HPDE6-E6E7 (cell line): ENCODE data around the gene KRTAP2-1.
"Not testable (repeated sequence)": the region's sequence is repeated elsewhere in the genome, so short reads cannot be mapped to it uniquely, and the experiment has no call there.

ENCODE experiments used
- DNase-seq: peaks from one replicate; pipeline ENCODE4 v3.0.0; 2011; ENCODE audit warnings: missing footprints; ENCODE audit errors: extremely low spot score

KRTAP2-1 gene

DNA sequence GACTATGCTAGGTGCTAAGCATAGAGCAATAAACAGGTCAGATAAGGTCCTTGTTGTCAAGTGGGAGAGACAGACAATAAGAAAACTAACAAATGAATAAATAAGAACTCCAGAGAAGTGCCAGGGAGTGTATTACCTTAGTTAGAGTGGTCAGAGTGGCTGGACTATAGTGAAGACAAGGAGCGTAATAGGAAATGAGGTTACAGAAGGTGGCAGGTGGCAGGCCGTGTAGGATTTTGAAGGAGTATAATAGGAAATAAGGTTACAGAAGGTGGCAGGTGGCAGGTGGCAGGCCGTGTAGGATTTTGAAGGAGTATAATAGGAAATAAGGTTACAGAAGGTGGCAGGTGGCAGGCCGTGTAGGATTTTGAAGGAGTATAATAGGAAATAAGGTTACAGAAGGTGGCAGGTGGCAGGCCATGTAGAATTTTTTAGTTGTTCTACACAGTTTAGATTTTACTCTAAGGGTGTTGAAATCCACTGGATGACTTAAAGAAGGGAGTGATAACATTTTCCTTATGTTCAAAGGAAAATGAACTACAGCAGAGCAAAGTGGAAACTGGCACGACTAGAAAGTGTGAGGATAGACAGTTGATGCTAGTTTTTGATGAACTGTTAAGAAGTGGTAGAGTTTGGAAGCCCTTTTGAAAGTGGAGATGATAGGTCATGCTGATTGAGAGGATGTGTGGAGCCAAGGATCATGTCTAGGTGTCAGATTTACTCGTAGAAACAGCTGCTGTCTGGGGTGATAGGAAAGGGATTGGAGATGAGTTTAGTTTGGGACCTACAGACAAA, 34.6 kb downstream of the KRTAP2-1 start:
- DNase-seq = no peak

DNA sequence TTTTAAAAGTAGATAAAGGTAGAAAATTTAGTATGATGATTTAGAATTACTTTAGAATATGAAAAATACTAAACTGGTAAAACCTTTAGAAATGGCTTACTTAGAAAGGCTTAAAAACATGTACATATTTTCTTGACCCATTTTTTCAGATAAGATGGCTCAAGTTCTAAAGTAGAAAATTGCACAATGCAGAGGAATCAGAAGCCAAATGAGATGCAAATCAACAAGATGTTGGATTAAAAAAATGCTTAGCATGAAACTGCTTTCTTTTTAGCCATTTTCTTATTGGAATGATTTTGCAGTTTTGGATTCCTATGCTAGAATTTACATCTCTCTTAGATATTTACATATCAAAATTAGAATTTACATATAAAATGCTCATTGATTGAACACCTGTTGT, 36.7 kb downstream of the KRTAP2-1 start:
- DNase-seq = no peak

DNA sequence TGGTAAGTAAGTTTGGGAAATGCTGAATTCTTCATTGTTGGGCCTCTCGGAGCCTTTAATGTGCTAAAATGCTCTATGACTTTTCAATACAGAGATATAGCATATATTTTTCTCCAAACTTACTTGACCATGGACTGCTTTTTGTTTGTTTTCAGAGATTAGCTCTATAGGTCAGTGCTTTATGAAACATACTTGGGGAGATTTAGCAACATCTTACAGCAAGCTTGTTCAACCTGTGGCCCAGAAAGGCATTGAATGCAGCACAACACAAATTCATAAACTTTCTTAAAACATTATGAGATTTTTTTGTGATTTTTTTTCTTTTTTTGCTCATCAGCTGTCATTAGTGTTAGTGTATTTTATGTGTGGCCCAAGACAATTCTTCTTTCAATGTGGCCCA, 37.2 kb downstream of the KRTAP2-1 start:
- DNase-seq = no peak

DNA sequence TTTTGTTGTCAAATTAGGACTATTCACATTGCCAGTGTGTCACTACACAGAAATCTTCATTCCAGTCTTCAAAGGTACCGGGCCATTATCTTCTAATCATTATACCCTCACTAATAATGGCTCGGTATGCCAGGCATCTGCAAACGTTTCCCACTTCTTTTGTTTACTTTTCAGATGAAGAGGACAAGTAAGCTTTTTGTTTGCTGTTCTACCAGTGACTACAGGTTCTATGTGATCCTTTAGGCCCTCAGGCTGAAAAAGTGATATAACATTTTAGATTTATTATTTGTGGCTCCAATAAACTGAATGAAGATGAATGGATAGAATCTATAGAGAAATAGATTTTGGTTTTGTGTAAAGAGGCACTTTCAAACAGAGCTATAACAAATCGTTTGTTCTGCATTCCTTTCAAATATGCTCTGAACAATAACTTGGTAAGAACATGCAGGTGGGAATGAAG, 37.8 kb downstream of the KRTAP2-1 start:
- DNase-seq = no peak

DNA sequence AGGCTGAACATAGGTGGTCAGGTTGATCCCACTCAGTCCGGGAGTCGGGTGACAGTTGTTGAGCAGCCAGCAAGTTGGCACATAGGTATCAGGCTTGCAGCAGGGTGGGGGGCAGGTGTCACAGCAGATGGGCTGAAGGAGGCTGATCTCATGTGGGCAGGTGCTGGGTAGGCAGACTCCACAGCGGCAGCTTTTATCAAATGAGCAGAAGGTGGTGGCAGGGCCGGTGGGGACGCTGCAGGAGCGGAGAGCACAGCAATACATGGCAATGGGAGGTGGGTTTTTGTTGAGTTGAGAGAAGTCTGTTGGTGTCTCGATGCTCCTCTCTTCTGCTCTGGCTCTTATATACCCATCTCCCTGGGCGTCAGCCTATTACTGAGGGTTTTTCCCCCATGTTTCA, 38.3 kb downstream of the KRTAP2-1 start, which contains the start of gene KRTAP3-1:
Gene KRTAP3-1 (minus strand): TSS at position 318 of the 400 bp plus-strand sequence. CDS start 54 bp downstream, at position 264.
- no peak for DNase-seq

DNA sequence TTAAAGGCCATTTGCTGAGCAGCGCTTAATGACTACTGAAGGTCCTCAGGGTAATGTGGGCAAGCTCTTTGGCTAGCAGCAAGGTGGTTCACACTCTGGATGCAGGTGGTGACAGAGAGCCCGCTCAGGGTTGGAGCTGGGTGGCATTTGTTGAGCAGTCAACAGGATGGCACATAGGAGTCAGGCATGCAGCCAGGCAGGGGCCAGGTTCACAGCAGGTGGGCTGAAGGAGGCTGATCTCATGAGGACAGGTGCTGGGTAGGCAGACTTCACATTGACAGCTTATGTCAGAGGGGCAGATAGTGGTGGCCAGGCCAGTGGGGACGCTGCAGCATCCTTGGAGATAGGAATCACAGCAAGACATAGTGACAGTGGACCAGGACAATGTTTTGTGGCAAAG, 42.7 kb downstream of the KRTAP2-1 start:
- no peak for DNase-seq

DNA sequence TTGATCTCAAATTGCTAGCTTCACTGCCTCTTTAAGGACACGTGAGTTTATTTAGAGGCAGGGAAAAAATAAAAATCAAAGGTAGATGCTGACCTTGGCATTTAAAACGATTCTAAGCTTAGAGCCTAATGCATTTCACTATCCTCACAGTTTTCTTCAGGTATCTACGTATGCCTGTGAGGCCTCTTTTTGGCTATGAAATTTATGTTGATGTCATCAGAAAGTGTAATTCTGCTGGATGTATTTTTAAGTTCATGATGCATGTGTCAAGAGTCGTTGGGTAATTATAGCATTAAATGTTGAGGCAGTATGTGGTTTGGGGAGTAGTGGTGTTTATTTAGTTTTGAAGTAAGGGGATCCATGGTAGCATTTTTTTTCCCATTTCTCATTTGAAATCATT, 43.2 kb downstream of the KRTAP2-1 start:
- no peak for DNase-seq

DNA sequence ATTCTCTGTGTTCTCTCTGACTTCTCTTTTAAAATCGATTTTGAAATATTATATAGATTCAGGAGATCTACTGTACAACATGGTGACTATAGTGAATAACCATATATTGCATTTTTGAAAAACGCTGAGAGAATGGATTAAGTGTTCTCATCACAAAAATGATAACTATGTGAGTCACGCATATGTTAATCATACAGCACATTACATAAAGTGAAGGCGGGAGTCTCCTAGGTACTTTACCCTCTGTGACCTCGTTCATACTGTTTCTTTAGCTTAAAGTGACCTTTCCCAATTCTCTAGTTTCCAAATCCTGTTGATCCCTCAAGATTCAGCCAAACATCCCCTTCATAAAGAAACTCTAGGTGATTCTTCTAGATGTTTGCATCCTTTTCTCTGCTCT, 44.3 kb downstream of the KRTAP2-1 start:
- peak; percentile 34 for DNase-seq

DNA sequence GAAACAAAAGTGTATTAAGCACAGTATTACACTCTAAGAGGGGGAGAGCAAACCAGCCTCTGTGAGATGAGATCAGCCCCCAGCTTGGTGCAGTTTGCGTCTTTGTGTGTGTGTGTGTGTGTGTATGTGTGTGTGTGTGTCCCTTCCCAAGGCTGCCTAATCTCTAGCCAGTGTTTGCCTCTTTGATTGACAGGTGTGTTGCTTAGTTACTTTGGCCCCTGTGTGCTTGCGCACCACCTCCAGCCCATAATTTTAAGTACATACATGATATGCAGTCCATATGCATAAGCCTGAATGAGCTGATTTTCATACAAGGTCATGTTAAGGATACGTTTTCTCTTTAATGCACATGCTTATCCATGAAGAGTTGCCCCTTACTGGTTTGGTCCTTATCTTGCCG, 45.3 kb downstream of the KRTAP2-1 start:
- DNase-seq = no peak

DNA sequence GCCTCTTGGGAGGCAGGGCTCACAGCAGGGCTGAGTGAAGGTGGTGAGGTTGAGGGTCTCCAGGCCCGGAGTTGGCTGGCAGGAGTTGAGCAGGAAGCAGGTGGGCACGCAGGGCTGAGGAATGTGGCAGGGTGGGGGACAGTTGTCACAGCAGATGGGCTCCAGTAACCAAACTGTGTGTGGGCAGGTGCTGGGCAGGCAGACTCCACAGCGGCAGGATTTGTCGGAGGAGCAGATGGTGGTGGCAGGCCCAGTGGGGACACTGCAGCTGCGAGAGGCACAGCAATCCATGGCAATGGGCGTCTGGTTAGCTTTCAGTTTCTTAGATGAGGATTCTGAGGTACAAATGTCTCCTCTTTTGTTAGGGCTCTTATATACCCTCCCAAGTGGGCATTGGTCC, 47.6 kb downstream of the KRTAP2-1 start, which contains the start of gene KRTAP3-2:
Gene KRTAP3-2 (minus strand): TSS at position 344 of the 400 bp plus-strand sequence. CDS start 53 bp downstream, at position 291.
- DNase-seq = not testable (repeated sequence)

DNA sequence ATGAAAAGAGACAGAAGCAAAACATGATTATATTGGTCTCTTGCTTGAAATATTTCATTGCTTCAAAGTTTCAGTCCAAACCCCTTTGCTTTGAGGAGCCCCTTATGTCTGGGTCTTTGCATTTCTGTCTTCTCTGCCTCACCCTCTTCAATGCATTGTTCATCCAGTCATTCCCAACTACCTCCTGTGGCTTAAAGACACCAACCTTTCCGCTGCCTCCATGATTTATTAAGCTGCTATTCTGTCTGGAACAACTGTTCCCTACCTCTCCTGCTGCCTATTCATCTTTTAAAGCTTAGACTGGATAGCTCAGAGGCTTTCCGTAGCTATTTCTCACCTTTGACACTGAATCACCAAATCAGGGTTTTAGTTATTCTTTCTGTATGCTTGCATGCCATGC, 49.8 kb downstream of the KRTAP2-1 start:
- no peak for DNase-seq

DNA sequence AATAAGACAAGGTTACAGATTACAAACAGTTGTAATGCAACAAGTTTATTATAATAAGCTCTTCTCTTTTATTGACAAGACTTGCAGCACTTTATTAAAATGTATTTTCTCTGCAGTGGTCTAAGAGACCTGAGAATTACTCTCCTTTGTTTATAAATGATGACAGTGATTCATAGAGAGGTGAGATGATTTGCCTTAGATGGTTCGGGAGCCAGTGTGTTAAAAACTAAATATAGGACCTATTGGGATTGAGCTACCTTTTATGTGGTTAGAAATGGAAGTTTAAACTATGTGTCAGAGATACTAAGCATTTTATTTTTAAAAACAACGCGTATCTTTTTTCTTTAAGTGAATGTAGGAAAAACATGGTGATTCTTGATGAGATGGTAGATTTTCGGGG, 50.3 kb downstream of the KRTAP2-1 start:
- DNase-seq = no peak
